GM18499 (cell line): ENCODE results near the gene ARL6IP4.
A peak's percentile ranks its signal among the peaks of the same experiment; 100 is the strongest.

Experiments
- ATAC-seq: cut with Tn5 transposase; IDR thresholded peaks from one replicate; pipeline ENCODE4 v1.9.1; 2021; ENCODE audit warnings: moderate number of reproducible peaks; ENCODE audit not compliant: insufficient read depth, unreplicated experiment

The ARL6IP4 gene

DNA sequence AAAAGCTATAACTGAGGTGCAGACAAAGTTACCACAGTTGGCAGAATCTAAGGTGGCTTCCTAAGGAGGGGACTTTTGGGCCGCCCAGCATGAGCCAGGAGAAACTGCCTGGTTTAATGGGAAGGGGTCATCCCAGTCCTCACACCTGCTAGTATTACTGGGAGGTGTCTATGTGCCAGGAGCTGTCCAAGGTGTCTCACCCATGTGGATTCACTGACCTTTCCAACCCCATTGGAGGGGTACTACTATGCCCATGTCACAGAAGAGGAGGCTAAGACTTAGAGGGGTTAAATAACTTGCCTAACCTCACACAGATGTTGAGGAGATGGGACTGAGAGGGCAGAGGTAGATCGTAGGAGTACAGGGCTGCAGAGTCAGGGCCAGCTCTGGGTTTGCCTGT lies 24.4 kb upstream of the ARL6IP4 start:
- ATAC-seq: no peak

DNA sequence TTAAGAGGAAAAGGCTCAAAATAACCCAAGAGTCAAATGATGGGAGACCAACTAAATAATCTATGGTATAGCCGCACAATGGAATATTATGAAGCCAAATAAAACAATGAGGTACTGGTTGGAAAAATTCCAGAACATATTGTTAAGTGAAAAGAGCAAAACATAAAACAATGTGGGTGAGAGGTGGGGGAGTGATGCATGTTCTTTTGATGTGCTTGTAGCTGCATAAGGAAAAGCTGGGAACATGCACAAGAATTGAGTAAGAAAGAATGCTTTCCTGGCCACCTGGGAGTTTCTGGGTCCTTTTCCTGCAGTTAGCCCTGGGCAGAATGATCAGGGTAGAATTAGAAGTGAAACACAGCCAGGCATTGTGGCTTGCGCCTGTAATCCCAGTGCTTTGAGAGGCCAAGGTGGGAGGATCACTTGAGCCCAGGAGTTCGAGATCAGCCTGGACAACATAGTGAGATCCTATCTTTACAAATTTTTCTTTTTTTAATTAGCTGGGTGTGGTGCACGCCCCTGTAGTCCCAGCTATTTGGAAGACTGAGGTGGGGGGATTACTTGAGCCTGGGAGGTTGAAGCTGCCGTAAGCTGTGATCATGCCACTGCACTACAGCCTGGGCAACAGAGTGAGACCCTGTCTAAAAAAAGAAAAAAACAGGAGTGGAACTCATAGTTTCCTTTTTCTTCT lies 22.1 kb upstream of the ARL6IP4 start:
- no peak for ATAC-seq

DNA sequence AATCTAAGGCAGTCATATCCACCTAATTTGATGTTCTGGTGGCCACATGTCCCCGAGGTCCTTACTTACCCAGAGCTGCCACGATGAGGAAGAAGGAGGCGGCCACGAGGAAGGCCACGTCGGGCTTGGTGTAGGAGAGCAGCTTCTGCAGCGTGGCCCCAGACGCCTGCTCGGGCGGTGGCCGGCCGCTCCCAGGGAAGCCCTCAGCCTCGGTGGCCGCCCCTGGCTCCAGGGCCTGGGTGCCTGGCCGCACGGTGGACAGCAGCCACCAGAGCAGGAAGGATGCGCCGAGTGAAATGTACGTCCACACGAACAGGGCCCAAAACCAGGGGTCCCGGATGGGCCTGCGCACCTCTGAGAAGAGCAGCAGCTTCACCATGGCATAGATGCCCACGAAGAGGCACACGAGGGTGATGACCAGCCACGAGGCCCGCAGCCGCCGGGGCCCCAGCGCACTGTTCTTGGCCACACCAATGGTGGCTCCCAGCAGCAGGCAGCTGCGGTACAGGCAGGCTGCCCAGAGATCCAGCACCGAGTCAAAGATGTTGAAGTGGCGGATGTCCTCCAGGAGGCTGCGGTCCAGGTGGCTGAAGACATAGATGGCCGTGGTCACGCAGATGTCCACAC lies 20.8 kb upstream of the ARL6IP4 start:
- ATAC-seq: no peak

DNA sequence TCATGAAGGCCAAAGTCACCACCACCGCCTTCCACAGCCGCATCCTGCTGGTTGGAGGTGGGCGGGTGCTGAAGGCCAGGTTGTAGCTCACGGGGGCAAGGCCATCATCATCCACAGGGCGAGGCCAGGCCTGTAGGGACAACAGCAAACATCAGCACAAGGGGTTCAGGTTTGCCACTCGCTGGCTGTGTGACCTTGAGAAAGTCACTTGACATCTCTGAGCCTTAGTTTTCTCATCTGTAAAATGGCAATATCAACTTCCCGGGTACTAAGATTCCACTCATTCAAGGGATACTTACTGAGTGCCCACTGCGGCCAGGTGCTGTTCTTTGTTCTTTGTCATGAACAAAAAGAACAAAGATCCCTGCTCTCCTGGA lies 20.3 kb upstream of the ARL6IP4 start:
- ATAC-seq: no peak

DNA sequence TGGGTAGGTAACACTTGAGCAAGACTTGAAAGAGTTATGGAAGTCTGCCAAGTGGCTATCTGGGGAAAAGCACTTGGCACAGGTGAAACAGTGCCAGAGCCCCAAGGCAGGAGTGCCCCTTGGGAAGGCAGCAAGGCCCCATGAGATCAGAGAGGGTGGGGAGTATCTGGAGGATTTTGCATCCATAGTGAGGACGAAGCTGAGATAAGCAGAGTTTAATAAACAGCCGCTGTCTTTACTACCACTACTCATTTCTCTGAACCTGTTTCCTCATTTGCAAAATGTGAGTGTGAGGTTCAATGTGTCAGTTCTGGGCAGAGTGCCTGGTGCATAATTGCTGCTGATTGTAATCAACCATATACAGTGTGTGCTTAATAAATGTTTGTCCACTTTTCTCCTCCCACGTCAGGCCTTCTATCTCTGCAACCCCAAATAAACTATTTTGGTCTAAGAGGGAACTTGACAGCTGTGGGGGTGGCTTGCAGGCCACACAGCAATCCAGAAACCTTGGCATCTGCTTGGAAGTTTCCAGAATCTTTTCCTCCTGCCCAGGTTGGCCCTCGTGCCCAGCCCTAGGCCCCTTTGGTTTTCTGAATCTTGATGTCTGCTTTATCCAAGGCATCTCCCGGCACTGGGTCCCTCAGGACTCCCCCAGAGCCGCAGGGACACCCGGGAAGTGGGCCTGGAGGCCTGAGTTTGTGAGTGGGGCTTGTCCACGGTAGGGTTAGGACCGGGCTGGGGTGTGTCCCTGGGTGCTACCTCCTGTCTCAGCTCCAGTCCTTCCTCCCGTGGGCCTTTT lies 18.8 kb upstream of the ARL6IP4 start:
- no peak for ATAC-seq

DNA sequence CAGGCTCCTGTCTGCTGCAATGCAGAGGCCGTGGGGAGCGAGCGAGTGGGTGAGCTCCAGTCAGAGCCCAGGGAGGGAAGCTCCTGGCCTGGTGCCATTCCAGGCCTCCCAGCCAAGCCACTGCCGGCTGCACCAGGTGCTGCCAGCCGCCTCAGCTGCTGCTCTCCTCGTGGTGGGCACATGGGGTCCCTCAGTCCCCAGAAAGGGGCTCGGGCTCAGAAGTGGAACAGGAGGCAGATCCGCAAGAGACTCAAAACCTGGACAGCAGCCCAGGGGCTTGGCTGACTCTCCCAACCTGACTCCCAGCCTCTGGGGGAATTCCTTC lies 16.6 kb upstream of the ARL6IP4 start:
- no peak for ATAC-seq

DNA sequence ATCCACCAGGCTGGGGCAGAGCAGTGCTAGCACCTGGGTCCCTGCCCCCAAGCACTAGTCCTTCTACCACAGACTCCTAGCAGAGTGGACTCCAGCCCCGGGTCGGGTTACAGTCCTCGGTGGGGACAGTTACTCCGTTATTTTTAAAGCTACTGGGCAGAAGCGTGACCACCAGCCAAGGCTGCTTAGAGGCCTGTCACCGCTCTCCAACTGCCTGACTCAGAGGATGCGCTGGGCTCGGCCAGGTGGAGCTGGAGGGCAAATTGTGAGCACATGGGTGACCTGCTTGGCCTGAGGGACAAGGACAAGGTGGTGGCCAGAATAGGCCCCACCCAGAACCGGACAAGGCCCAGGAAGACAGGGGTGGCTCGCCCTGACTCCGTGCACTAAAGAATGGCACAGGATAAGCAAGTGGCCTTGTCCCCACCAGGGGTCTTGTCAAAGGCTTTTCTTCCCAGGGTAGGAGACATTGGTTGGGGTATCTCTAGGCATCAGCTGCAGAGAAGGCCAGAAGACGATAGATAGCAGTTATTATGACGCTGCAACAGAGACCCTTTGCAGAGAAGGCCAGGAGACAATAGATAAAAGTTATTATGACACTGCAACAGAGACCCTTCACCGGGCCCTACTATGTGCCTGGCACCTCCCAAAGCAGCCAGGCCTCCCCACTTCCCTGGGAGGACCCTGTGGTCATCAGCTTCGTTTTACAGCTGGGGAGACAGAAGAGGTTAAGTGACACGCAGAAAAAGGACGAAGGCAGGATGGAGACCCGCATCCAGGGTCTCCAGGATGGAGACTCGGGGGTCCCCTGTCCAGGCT lies 15.8 kb upstream of the ARL6IP4 start:
- no peak for ATAC-seq

DNA sequence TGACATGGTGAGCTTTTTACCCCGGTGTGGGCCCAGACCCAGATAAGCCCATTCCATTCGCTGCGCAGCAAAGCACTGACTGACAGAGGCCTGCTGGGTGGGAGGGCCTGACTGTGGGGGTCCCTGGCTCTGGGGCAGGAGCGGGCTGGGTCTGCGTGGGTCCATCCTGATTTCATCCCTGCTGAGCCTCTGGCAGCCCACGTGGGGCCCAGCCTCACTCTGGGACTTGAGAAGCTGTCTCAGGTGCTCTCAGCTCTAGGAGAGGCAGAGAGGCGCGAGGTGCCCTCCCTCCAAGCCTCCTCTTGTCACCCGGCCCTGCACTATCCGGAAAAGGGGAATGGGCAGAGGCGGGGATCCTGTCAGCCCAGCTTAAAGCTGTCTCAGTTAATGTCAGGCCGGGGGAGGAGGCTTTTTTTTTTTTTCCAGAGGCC lies 15.1 kb upstream of the ARL6IP4 start:
- no peak for ATAC-seq

DNA sequence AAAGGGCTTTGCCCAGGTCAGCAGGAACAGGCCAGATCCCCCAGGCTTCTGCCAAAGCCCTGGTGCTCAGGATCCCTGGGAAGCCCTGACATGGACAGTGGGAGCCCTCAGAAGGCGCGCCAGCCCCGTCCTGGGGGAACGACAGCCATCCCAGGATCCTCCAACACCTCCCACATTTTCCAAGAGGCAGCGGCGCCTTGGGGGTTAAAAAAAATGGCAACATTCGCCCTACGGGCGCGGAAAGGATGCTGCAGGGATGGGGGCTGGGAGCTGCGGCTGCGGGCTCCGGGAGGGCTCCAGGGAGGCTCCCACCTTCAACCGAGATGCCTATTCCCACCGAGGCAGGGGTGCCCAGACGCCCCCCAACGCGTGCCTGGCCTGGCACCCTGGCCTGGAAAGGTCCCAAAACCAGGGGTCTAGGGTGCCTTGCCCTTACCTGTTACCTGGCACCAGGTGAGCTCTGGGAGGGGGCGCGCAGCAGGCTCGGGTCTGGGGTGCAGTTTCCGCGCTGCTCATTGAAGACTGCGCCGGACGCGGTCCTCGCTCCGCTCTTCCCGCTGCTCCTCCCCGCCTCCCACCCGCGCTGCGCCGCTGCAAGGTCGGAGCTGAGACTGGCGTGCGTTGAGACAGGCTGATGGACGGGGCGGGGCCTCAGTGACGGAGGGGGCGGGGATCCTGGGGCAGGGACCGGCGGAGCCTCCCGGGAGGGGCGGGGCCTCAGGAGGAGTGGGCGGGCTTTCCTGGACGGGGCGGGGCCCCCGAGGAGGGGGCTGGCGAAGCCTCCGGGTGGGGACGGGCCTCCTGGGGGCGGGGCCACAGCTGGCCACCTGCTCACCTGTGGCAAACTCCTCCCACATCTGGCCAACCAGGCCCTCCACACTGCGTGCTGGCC lies 14.4 kb upstream of the ARL6IP4 start, which contains the start of gene ABCB9:
Gene ABCB9 (minus strand): TSS at position 613 of the 892 bp plus-strand sequence. CDS start 6,228 bp downstream, outside the sequence.
- ATAC-seq: no peak

DNA sequence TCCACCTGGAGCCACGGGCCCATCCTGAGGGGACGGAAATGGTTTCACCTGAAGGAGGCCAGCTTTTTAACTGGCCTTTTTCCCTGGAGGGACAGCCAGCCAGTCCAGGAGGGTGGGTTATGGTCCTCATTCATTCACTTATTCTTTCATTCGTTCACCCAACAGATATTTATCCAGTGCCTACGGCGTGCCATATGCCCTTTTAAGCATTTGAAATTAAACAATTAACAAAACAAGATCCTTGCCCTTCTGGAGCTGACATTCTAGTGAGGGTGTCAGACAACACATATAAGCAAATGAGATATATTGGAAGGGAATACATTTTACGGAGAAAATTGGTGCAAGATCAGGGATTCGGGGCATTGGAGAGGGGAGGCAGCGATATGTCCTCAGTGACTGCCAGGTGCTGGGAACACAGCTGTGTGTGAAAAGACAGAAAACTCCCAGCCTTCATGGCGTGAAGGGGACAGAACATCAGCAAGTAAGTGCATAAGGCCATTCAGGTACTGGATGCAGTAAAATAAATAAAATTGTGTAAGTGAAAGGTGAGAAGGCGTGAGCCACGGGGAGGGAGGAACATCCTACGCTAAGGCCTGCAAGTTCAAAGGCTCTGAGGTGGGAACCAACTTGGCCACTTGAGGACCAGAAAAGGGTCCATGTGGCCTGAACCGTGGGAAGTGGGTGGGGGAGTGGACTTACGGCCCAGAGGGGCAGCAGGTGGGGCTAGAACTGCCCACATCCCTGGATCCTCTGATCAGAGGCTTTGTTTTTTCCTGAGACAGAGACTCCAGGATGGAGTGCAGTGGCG lies 13.5 kb upstream of the ARL6IP4 start:
- no peak for ATAC-seq

DNA sequence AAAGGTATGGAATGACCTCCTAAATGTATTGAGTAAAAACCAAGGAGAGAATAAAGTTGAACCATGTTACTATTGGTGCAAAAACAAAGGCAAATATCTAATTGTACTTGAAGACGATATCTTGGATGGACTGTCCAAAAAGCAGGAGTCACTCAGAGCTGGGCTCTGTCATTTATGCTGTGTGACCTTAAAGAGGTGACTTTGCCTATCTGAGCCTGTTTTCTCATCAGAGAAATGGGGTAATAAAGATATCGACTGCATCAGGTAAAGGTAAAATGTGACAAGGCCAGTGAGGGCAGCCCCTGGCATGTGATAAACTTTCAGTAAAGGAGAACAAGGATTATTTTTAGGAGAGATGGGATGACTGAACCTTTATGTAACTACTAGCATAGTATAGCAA lies 12.4 kb upstream of the ARL6IP4 start:
- ATAC-seq: no peak

DNA sequence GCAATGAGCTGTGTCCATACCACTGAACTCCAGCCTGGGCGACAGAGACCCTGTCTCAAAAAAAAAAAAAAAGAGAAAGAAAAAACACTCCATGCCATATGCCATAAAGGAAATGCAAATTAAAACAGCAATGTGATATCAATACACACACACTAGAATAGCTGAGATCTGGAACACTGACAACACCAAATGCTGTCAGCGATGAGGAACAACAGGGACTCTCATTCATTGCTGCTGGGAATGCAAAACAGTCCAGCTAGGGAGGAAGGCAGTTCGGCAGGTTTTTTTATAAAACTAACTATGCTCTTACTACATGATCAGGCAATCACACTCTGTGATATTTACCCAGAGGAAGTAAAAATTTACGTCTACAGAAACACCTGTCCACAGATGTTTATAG lies 10.8 kb upstream of the ARL6IP4 start:
- ATAC-seq: no peak

DNA sequence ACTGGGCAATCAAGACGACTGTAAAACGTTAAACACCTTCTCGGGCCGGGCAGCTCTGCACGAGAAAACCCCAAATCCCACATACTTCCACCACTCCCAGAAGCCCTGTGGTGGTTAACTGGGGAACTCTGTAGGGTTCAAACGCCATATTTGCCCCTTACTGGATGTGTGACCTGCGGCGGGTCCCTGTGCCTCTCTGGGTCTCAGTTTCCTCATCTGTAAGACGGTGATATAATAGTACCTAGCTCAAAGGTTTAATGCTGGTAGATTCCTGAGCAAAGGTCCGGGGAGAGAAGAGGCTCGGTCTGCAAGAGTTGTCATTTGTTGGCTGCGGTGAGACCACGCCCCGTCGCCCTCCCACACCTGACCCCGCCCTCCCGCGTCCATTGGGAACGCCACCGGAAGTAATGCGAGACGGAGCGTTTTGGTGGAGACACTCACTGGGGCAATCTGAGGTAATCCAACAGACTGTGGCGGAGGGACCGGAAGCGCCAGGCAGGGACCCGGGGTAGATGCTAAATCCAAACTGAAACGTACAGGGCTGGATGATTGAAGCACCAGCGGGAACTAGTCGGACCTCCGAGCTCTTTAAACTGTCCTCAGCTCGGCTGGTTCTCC lies 6.1 kb upstream of the ARL6IP4 start:
- ATAC-seq: peak; percentile 54

DNA sequence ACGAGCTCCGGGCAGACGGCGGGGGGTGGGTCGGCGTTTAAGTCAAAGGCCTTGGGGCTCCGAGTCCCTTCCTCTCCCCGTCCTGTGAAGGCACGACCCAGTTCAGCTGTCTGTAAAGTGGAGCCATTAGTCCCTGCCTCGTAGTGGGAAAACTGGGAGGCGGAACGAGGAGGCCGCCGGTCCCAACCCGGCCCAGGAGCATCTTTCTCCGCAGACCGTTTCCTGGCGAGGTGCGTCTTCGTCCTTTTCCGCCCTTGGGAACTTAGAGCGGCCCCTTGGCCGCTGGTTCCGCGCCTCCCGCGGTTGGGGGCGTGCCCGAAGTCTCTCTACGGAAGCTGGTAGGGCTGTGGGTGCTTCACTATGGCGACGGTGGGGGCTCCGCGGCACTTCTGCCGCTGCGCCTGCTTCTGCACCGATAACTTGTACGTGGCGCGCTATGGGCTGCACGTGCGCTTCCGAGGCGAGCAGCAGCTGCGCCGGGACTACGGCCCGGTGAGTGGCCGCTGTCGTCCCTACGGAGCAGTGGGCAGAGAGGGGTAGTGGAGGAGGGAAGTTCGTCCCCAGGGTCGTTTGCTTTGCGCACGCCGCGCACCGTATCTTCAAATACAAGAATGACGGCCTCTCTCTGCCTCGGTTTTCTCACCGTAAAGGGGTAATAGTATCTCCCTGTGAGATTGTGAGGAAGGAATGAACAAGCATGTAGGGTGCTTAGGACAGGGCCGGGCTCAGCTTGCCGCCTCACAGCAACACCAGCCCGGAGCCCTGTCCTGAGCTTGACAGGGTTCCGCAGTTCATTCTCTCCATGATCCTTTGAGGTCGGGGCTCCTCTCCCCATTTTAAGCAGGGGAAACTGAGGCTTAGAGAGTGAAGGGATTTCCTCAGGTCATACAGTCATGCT lies 5.3 kb upstream of the ARL6IP4 start, which contains the start of gene OGFOD2:
Gene OGFOD2 (plus strand): TSS at position 353 of the 898 bp plus-strand sequence. CDS start 8 bp downstream, at position 361.
- ATAC-seq: peak; percentile 24

DNA sequence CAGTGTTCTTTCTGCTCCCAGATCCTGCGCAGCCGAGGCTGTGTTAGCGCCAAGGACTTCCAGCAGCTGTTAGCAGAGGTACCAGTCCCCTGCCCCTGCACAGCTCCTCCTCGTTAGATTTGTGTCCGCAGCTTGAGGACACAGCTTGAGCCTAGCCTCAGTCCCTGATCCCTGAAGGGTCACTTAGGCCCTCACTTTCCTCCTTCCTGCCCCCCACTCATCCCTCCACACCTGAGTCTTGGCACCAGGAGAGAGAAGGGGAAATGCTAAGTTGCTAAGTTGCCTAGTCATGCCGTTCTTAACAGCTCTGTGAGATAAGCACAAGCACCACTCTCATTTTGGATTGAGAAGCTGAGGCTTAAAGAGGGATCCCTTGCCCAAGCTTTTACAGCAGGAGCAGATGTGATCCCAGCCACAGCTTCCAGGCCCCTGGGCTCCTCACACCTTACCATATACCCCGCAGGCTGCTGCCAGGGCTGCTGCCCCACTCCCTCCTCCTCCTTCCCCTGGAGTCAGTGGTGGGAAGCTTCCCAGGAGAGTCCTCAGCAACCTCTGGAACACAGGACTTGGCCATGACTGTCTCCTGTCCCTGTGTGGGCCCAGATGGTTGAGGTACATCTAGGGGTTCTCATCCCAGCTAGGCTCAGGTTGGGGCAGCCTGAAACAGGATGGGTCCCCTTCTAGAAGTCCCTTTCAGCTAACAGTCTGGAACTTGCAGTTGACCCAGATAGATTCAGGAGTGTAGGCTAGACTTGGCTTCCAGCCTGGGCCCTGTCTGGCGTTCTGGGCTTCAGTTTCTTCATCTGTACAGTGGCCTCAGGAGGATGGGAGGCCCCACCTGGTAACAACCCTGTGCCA lies 4.5 kb upstream of the ARL6IP4 start:
- no peak for ATAC-seq

DNA sequence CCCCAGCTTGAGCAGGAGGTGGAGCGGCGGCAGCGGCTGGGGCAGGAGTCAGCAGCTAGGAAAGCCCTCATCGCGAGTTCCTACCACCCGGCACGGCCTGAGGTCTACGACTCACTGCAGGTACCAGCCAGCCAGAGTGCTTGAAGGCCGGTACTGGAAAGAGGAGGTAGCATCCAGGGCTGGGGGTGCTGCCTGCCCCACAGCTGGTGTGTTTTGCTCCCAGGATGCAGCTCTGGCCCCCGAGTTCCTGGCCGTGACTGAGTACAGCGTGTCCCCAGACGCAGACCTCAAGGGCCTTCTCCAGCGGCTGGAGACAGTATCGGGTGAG lies 3.9 kb upstream of the ARL6IP4 start:
- ATAC-seq: no peak

DNA sequence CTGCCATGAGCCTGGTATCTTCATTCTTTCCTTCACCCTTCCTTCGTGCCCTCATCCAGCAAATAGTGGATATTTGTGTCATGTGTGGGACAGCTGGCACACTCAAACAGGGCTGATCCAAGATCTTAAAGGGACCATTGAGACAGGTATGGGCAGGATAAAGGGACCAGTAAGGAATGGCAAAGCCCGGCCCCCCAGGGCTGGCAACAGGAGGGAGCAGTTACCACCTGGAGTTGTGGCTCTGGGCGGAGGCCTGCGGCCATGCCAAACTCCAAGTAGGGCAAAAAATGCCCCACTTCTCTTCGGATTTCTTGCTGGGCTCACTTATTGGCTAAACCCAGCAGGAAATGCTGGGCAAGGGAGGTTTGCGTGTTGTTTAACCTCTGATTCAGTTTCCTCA lies 3.3 kb upstream of the ARL6IP4 start:
- ATAC-seq: no peak
